Epithelial cell of proximal tubule (primary cell): ENCODE results near the gene VWA3B. TPM values are rescaled to one million over a fixed set of nuclear protein-coding genes. Genes with fewer than 3 reads are reported as not detected.

Source experiments
- DNase-seq: peaks from one replicate; pipeline ENCODE4 v3.0.0-alpha.2; 2011; ENCODE audit warnings: low read depth
- H3K4me3 ChIP-seq: 2 replicates; pipeline ENCODE4 v1.5.1; 2011; ENCODE audit warnings: low read depth, mild to moderate bottlenecking, low read length
- total RNA-seq: library from RNA; depleted of rRNA; stranded (reverse); fragments of >200 nt; gene quantifications from 2 replicates; pipeline ENCODE4 v1.2.3, GENCODE V29; 2015
- TF ChIP-seq, protein P1 (sequence below): conservative IDR thresholded peaks from 2 replicates; pipeline ENCODE4 v1.5.1; 2012; ENCODE audit warnings: low read depth, mild to moderate bottlenecking, low read length

VWA3B gene
- total RNA-seq, 1 donor from 2014 or later, result not detected

DNA sequence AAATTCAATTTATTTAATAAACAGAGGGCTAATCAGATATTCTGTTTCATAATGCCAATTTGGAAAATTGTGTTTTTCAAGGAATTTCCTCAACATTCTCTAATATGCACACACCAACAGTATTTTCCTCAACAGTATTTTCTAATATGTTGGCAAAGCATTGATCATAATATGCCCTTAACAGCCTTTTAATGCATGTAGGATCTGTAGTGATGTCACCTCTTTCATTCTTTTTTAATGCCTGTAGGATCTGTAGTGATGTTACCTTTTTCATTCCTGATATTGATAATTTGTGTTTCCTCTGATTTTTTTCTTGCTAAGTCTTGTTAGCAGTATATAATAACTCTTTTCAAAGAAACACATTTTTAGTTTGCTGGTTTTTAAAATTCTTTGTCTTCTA, 15.9 kb downstream of the VWA3B start:
- TF ChIP-seq, protein P1, sequence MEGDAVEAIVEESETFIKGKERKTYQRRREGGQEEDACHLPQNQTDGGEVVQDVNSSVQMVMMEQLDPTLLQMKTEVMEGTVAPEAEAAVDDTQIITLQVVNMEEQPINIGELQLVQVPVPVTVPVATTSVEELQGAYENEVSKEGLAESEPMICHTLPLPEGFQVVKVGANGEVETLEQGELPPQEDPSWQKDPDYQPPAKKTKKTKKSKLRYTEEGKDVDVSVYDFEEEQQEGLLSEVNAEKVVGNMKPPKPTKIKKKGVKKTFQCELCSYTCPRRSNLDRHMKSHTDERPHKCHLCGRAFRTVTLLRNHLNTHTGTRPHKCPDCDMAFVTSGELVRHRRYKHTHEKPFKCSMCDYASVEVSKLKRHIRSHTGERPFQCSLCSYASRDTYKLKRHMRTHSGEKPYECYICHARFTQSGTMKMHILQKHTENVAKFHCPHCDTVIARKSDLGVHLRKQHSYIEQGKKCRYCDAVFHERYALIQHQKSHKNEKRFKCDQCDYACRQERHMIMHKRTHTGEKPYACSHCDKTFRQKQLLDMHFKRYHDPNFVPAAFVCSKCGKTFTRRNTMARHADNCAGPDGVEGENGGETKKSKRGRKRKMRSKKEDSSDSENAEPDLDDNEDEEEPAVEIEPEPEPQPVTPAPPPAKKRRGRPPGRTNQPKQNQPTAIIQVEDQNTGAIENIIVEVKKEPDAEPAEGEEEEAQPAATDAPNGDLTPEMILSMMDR, result no peak
- no peak overlapping the region for H3K4me3 ChIP-seq
- no peak for DNase-seq

DNA sequence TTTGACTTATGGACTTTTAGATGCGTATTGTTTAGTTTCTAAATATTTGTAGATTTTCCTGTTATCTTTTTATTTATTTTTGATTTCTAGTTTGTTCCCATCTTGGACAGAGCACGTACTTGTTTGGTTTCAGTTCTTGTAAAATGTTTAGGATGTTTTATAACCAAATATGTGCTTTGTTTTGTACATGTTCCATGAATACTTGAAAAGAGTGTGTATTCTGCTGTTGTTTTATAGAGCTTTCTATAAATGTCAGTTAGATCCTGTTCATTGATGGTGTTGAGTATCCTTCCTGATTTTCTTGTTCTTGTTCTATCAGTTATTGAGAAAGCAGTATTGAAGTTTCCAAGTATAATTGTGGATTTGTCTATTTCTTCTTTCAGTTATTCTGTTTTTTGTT, 21.1 kb downstream of the VWA3B start:
- TF ChIP-seq, protein P1, result no peak
- no peak overlapping the region for H3K4me3 ChIP-seq
- DNase-seq, result no peak

DNA sequence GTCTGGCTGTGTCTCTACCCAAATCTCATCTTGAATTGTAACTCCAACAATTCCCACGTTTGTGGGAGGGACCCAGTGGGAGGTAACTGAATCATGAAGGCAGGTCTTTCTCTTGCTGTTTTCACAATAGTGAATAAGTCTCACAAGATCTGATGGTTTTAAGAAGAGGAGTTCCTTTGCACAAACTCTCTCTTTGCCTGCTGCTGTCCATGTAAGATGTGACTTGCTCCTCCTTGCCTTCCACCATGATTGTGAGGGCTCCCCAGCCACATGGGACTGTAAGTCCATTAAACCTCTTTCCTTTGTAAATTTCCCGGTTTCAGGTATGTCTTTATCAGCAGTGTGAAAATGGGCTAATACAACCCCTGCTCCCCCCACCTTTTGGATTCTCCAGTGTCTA, 23.8 kb downstream of the VWA3B start:
- DNase-seq, result no peak
- no peak overlapping the region for H3K4me3 ChIP-seq
- TF ChIP-seq, protein P1, result no peak

DNA sequence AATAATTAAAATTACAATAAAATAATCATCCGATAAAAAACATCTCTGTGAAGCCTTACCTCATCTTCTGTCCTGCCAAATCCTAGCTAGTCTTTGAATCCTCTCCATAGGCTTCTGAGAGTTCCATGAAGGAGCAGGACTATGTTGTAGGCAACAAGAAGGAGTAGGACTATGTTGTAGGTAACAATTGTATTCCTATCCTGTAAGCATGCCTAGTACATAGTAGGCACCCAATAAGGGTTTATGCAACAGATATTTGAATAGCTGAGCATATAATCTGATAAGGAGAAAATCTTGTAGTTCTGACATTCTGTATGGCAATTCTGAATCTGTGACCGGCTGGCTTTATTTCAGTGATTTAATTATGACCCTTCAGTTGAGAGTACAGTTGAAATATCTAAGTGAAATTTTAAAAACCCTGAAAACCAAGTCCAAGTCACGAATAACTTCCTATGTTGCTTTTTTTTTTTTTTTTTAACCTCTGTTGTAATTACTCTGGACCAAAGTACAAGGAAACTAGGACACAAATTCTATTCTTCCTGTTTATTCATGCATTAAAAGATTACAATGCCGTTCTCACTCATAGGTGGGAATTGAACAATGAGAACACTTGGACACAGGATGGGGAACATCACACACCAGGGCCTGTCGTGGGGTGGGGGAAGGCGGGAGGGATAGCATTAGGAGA, 27.8 kb downstream of the VWA3B start:
- TF ChIP-seq, protein P1, result no peak
- no peak for DNase-seq
- H3K4me3 ChIP-seq, result no peak overlapping the region

DNA sequence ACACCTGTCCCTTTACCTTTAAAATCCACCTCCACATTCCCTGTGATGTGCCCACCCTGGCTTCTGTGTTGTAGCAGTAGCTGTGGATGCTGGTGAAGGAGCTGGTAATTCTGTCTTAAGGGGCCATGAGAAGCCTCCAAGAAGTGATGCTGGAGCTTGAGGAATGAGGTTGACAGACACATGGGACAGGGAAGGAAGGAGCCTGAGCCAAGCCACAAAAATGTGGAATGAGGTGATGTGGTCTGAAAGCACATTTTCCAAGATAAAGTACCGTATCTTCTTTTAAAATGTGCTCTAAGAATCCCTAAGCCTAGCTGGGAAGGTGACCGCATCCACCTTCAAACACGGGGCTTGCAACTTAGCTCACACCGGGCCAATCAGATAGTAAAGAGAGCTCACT, 31.2 kb downstream of the VWA3B start:
- H3K4me3 ChIP-seq, result no peak overlapping the region
- TF ChIP-seq, protein P1, result no peak
- no peak for DNase-seq

DNA sequence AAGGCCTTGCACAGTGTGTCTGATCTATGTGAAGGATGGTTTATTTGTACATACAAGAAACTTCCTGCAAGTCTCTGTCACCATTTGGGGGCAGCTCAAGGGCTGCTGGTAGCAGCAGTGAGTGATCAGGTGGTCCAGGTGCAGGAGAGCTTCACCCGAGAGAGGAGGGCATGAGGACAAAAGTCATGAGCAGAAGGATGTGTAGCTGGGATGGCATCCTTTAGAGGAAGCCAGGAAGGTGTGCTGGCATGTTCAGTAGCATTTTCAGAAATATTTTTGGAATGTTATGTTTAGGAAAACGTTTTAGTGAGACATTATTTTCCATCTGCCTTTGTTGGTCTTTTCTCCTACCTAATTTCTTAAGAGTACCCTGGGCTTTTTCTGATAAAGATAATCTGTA, 31.9 kb downstream of the VWA3B start:
- TF ChIP-seq, protein P1, result no peak
- no peak for DNase-seq
- H3K4me3 ChIP-seq, result no peak overlapping the region

DNA sequence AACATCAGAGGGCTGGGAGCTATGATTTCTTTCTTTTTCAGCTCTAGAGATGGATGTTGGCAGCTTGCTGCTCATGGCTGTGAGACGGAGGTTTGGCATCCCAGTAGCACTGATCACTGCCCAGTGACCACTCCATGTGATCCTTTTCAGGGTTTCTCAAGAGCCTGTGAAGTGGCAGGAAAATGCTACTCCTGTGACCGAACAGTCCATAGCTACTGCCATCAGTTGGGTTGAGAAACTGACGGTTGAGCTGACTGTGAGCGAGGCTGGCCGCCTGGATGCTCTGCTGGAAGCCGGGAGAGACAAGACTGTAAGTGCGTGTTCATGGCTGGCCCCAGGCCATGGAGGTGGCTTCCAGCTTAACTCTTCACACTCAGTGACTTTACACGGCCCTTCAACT, 34.2 kb downstream of the VWA3B start:
- TF ChIP-seq, protein P1, result no peak
- DNase-seq, result no peak
- no peak overlapping the region for H3K4me3 ChIP-seq
